Measurements from ENCODE around the gene PIGN.
"Not testable (repeated sequence)": the region's sequence is repeated elsewhere in the genome, so short reads cannot be mapped to it uniquely, and the experiment has no call there.

Gene PIGN

DNA sequence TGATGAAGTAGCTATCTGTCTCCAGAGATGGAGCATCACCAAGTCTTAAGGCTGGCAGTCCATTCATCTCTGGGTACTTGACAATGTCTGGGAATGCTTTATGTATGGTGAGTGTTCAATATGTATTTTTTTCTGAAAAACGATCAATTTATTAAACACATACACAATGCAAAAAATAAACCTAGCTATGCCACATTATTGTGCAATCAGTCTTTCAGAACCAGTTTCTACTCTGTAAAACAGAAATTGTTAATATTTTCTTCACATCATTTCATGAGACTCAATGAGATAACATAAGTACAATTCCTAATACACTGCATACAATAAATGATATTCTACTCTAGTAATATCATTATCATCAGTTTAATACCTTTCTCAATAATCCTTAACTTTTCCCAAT lies 122.5 kb downstream of the PIGN start:
- H3K9me3 ChIP-seq (ENCODE audit: control insufficient read depth, insufficient read depth, low read length) = no peaks in the 10 kb centered on the region
- H3K4me1 ChIP-seq (ENCODE audit: control insufficient read depth, insufficient read depth, low read length) = no peaks in the 10 kb centered on the region
- no peaks in the 10 kb centered on the region for H3K36me3 ChIP-seq (ENCODE audit: control insufficient read depth, insufficient read depth, low read length)
- H3K4me3 ChIP-seq (ENCODE audit: low read depth, low read length) = no peak overlapping the region
- no peak overlapping the region for H3K27ac ChIP-seq (ENCODE audit: low read depth, low read length)
- H3K9ac ChIP-seq (ENCODE audit: low read depth, low read length) = no peak overlapping the region
- no peaks in the 10 kb centered on the region for H3K27me3 ChIP-seq (ENCODE audit: control insufficient read depth, insufficient read depth, low read length)

DNA sequence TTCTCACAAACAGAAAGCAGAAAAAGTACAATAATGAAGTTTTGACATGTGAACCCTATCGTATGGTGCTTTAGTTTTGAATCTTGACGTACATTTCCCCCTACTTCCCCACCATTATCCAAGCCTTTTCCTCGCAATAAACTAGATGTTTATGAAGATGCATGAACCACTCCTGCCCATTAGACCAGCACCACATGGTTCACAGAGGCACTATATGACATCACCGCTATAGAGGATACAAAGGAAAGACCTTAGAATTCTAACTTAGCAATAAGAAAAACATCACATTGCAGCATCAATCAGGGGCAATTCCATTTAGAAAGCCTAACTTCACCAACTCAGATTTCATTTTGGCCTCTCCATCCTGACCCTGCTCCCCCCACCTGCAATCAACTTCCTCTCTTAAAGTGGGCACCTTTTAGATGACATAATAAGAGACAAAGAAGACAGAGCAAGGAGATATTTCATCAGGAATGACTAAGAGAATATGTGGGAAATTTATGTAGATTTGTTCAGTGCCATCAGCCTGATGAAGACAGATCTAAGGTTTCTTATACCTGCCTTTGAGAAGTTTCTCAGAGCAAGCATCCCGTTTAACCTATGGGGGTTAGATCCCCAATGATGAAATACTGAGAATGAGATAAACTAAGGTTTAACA lies 124.9 kb downstream of the PIGN start:
- no peaks in the 10 kb centered on the region for H3K27me3 ChIP-seq (ENCODE audit: control insufficient read depth, insufficient read depth, low read length)
- H3K27ac ChIP-seq (ENCODE audit: low read depth, low read length) = no peak overlapping the region
- H3K36me3 ChIP-seq (ENCODE audit: control insufficient read depth, insufficient read depth, low read length) = no peaks in the 10 kb centered on the region
- H3K9me3 ChIP-seq (ENCODE audit: control insufficient read depth, insufficient read depth, low read length) = no peaks in the 10 kb centered on the region
- H3K4me1 ChIP-seq (ENCODE audit: control insufficient read depth, insufficient read depth, low read length) = no peaks in the 10 kb centered on the region
- no peak overlapping the region for H3K9ac ChIP-seq (ENCODE audit: low read depth, low read length)
- H3K4me3 ChIP-seq (ENCODE audit: low read depth, low read length) = no peak overlapping the region

DNA sequence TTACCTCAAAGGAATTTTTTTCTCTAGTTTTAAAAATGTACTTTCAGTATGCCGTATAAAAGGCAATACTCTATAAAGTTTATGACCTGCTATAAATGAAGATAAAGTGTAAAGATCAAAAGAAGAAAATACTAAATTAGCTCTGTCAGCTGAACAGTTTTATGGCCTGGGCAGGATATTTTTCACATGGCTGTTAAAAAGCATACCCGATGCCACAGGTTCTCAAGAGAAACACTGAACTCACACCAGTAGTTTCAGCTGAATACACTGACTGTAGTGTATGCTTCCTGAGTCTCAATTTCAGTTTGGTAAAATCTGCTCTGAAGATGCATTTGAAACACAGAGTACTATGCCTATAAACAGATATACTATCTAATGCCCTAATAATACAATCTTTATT lies 126.0 kb downstream of the PIGN start:
- Histone ChIP-seq H3K27me3 (ENCODE audit: control insufficient read depth, insufficient read depth, low read length) (no peaks in the 10 kb centered on the region), H3K4me1 (ENCODE audit: control insufficient read depth, insufficient read depth, low read length) (no peaks in the 10 kb centered on the region), H3K27ac (ENCODE audit: low read depth, low read length) (no peak overlapping the region), H3K36me3 (ENCODE audit: control insufficient read depth, insufficient read depth, low read length) (no peaks in the 10 kb centered on the region), H3K4me3 (ENCODE audit: low read depth, low read length) (no peak overlapping the region), H3K9ac (ENCODE audit: low read depth, low read length) (no peak overlapping the region), H3K9me3 (ENCODE audit: control insufficient read depth, insufficient read depth, low read length) (no peaks in the 10 kb centered on the region)

DNA sequence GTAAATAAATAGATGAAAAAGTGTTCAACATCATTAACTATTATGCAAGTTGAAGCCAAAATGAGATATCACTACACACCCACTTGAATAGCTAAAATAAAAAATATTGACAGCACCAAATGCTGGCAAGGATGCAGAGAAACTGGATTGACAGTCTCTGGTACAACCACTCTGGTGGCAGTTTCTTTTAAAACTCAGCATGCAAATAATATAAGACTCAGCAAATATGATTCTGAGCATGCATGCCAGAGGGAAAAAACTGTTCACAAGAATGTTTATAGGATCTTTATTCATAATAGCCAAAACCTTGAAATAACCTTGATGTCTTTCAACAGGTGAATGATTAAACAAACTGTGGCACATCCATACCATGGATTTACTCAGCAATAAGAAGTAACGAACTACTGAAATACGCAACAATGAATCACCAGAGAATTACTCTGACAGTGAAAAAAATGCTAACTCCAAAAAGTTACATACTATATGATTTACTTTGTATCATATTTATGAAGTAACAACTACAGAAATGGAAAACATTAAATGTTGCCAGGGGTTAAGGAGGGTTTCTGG lies 131.8 kb downstream of the PIGN start:
- no peaks in the 10 kb centered on the region for H3K27me3 ChIP-seq (ENCODE audit: control insufficient read depth, insufficient read depth, low read length)
- H3K4me1 ChIP-seq (ENCODE audit: control insufficient read depth, insufficient read depth, low read length) = no peaks in the 10 kb centered on the region
- H3K27ac ChIP-seq (ENCODE audit: low read depth, low read length) = no peak overlapping the region
- H3K4me3 ChIP-seq (ENCODE audit: low read depth, low read length) = no peak overlapping the region
- H3K9me3 ChIP-seq (ENCODE audit: control insufficient read depth, insufficient read depth, low read length) = no peaks in the 10 kb centered on the region
- no peaks in the 10 kb centered on the region for H3K36me3 ChIP-seq (ENCODE audit: control insufficient read depth, insufficient read depth, low read length)
- H3K9ac ChIP-seq (ENCODE audit: low read depth, low read length) = no peak overlapping the region

DNA sequence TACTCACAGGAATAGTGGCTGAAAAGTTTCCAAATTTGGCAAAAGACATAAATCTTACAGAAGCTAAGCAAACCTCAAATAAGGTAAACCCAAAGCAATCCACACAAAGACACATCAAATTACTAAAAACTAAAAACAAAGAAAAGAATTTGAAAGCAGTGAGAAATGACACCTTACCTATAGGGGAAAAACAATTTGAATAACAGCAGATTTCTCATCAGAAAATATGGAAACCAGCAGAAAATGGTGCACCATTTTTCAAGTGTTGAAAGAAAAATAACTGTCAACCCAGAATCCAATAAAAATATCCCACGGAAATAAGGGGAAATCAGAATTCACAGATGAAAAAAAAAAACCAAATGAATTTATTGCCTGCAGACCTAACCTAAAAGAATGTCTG lies 138.6 kb downstream of the PIGN start:
- Histone ChIP-seq H3K27ac (ENCODE audit: low read depth, low read length) (no peak overlapping the region), H3K27me3 (ENCODE audit: control insufficient read depth, insufficient read depth, low read length) (no peaks in the 10 kb centered on the region), H3K9ac (ENCODE audit: low read depth, low read length) (no peak overlapping the region), H3K9me3 (ENCODE audit: control insufficient read depth, insufficient read depth, low read length) (no peaks in the 10 kb centered on the region), H3K36me3 (ENCODE audit: control insufficient read depth, insufficient read depth, low read length) (no peaks in the 10 kb centered on the region), H3K4me3 (ENCODE audit: low read depth, low read length) (no peak overlapping the region), H3K4me1 (ENCODE audit: control insufficient read depth, insufficient read depth, low read length) (no peaks in the 10 kb centered on the region)

DNA sequence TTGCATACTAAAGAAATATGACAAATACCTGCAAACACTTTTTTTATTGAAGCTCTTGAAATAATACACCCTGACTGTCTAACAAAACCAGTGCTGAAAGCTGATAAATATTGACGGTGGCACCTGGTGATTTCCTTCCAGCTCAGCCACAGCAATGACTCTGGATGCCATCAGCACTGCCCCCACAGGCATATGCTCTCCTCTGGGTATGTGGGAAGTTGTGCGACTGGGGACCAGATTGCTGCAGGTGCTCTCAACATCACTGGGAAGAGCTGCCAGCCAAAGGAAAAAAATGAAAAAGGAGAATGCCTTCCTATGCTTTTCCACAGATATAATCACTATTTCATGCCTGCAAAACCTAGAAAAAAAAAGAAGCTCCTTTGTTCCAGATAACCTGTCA lies 141.5 kb downstream of the PIGN start:
- Histone ChIP-seq H3K4me3 (ENCODE audit: low read depth, low read length) (no peak overlapping the region), H3K27ac (ENCODE audit: low read depth, low read length) (no peak overlapping the region), H3K9ac (ENCODE audit: low read depth, low read length) (no peak overlapping the region), H3K27me3 (ENCODE audit: control insufficient read depth, insufficient read depth, low read length) (no peaks in the 10 kb centered on the region), H3K4me1 (ENCODE audit: control insufficient read depth, insufficient read depth, low read length) (no peaks in the 10 kb centered on the region), H3K9me3 (ENCODE audit: control insufficient read depth, insufficient read depth, low read length) (no peaks in the 10 kb centered on the region), H3K36me3 (ENCODE audit: control insufficient read depth, insufficient read depth, low read length) (no peaks in the 10 kb centered on the region)

DNA sequence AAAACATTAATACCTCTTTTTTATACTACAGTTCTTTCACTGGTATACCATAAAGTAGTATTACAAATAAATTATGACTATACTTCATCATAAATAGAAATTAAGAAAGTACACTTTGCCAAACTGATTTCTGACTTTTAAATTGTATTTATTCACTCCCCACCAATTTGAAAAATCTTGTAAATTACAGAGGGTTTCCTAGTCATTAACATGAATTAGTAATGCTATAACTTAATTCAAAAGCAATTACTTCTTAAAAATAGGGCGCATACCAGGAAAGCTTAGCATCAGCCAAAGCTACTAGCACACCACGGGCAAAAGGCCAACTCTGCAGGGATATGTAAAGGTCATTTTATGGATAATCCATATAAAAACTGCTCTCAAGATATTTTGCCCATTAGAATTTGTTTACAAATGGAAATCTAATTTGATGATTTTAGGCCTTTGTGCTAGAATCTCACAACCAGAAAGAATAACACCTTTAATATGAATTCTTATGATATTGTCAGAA lies 142.3 kb downstream of the PIGN start:
- no peaks in the 10 kb centered on the region for H3K4me1 ChIP-seq (ENCODE audit: control insufficient read depth, insufficient read depth, low read length)
- H3K27me3 ChIP-seq (ENCODE audit: control insufficient read depth, insufficient read depth, low read length) = no peaks in the 10 kb centered on the region
- no peak overlapping the region for H3K4me3 ChIP-seq (ENCODE audit: low read depth, low read length)
- H3K36me3 ChIP-seq (ENCODE audit: control insufficient read depth, insufficient read depth, low read length) = no peaks in the 10 kb centered on the region
- H3K27ac ChIP-seq (ENCODE audit: low read depth, low read length) = no peak overlapping the region
- H3K9me3 ChIP-seq (ENCODE audit: control insufficient read depth, insufficient read depth, low read length) = no peaks in the 10 kb centered on the region
- H3K9ac ChIP-seq (ENCODE audit: low read depth, low read length) = no peak overlapping the region

DNA sequence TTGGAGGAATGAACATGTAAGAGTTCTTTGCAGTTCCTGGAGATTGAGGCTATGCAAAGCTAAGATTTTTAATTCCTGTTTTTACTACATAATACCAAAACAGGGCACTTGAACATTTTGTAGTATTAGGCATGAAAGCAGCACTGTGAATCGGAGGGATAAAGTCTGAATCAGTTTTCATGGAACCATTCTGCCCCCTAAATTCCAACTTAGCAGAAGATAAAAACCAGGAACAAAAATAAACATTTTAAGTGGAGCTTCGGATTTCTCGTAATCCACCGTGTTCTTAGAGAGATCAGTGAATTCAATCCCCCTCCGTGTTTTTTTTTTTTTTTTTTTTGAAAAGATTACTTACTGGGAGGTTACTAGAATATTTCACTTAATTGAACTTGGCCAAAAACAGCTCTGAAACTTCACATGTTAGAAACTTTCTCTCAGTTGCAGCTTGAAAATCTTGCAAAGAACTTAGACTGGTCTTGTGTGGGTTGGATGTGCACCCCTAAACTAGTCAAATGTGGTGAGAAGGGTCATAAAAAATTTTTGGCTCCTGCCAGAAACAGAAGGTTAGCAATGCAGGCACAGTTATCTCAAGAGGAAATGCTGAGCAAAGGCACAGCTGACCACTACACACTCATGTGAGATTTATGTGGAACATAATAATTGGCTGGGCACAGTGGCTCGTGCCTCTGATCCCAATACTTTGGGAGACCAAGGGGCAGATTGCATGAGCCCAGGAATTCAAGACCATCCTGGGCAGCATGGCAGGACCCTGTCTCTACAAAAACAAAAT lies 148.7 kb downstream of the PIGN start:
- Histone ChIP-seq H3K4me1 (ENCODE audit: control insufficient read depth, insufficient read depth, low read length) (no peaks in the 10 kb centered on the region), H3K27ac (ENCODE audit: low read depth, low read length) (no peak overlapping the region), H3K9ac (ENCODE audit: low read depth, low read length) (no peak overlapping the region), H3K27me3 (ENCODE audit: control insufficient read depth, insufficient read depth, low read length) (no peaks in the 10 kb centered on the region), H3K36me3 (ENCODE audit: control insufficient read depth, insufficient read depth, low read length) (no peaks in the 10 kb centered on the region), H3K9me3 (ENCODE audit: control insufficient read depth, insufficient read depth, low read length) (no peaks in the 10 kb centered on the region), H3K4me3 (ENCODE audit: low read depth, low read length) (no peak overlapping the region)

DNA sequence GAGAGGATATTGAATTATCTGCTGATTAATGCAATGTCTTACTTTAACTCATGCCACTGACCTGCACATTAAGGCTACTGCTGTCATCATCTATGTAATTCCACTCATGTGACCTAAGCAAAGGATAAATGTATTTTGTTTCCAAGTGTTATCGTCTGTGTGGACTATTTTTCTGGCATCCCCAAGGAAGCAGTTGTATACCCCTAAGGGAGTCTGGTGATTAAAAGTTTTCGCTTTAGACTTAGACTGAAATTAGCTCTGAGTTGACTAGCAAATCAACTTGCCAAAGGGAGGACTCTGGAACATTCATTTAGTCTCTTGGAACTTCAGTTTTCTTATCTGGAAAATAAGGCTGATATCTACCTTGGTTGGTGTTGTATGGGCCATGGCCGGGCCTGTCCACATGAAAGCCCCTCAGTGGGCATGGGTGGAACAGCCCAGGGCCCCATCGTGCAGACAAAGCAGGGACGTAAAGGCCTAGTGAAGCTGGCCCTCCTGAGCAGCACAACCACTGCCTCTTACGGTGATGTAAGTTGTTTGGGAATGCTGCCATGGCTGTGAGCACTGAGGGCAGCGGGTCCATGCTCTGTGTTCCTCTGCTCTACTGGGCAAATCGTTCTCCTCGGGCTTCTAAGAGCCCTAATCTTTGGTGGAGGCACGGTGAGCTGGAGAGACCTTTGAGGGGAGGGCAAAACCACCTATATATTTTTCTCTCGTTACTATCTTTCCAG lies 149.7 kb downstream of the PIGN start:
- Histone ChIP-seq H3K4me3 (ENCODE audit: low read depth, low read length) (no peak overlapping the region), H3K27ac (ENCODE audit: low read depth, low read length) (no peak overlapping the region), H3K9ac (ENCODE audit: low read depth, low read length) (no peak overlapping the region), H3K4me1 (ENCODE audit: control insufficient read depth, insufficient read depth, low read length) (no peaks in the 10 kb centered on the region), H3K36me3 (ENCODE audit: control insufficient read depth, insufficient read depth, low read length) (no peaks in the 10 kb centered on the region), H3K9me3 (ENCODE audit: control insufficient read depth, insufficient read depth, low read length) (no peaks in the 10 kb centered on the region), H3K27me3 (ENCODE audit: control insufficient read depth, insufficient read depth, low read length) (no peaks in the 10 kb centered on the region)

DNA sequence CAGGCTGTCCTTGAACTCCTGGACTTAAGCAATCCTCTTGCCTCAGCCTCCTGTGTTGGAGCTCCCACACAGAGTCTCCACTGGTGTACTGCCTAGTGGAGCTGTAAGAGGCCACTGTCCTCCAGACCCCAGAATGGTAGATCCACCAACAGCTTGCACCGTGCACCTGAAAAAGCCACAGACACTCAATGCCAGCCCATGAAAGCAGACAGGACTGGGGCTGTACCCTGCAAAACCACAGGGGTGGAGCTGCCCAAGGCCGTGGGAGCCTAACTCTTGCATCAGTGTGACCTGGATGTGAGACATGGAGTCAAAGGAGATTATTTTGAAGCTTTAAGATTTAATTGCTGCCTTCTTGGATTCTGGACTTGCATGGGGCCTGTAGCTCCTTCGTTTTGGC lies 152.6 kb downstream of the PIGN start:
- not testable (repeated sequence) for H3K9ac ChIP-seq (ENCODE audit: low read depth, low read length); H3K27ac ChIP-seq (ENCODE audit: low read depth, low read length); H3K4me1 ChIP-seq (ENCODE audit: control insufficient read depth, insufficient read depth, low read length); H3K4me3 ChIP-seq (ENCODE audit: low read depth, low read length); H3K27me3 ChIP-seq (ENCODE audit: control insufficient read depth, insufficient read depth, low read length); H3K9me3 ChIP-seq (ENCODE audit: control insufficient read depth, insufficient read depth, low read length); H3K36me3 ChIP-seq (ENCODE audit: control insufficient read depth, insufficient read depth, low read length)

DNA sequence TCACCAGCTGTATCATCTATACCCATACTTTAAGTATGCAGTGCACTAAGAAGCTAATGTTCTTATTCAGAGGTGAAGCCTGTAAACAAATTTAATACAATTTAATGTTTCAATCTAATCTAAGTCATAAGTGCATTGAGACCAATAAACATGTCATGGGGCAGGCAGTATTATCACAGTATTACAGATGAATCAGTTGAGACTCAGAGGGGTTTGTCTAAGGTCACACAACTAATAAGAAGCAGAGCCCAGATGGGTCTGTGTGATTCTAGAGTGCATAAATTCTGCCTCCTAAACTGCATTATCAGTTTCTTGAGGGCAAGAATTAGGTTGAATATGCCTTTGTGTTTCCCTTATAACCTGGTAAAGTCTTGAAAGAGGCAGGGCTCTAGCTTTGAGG lies 153.1 kb downstream of the PIGN start:
- Histone ChIP-seq H3K27ac (ENCODE audit: low read depth, low read length) (no peak overlapping the region), H3K9ac (ENCODE audit: low read depth, low read length) (no peak overlapping the region), H3K27me3 (ENCODE audit: control insufficient read depth, insufficient read depth, low read length) (no peaks in the 10 kb centered on the region), H3K4me3 (ENCODE audit: low read depth, low read length) (no peak overlapping the region), H3K9me3 (ENCODE audit: control insufficient read depth, insufficient read depth, low read length) (no peaks in the 10 kb centered on the region), H3K4me1 (ENCODE audit: control insufficient read depth, insufficient read depth, low read length) (peaks cover 6% of the 10 kb centered on the region), H3K36me3 (ENCODE audit: control insufficient read depth, insufficient read depth, low read length) (no peaks in the 10 kb centered on the region)

All from HUES48 (cell line).